SJSA1 (cell line): Measurements from ENCODE around the gene CAPN3. TPM values are rescaled to one million over a fixed set of nuclear protein-coding genes. Genes with fewer than 3 reads are reported as not detected.

Source experiments
- DNase-seq, 2 experiments: peaks; one replicate each; pipeline ENCODE4 v3.0.0-alpha.2; 2015 to 2020; ENCODE audit warnings: low spot score in 2 of 2, low read depth in 1 of 2
- H3K27ac ChIP-seq: fragments of 250-450 bp; sonication (Bioruptor Pico); 2 replicates; pipeline ENCODE4 v1.5.1; 2020; ENCODE audit warnings: mild to moderate bottlenecking, moderate library complexity
- H3K27me3 ChIP-seq: fragments of 250-450 bp; sonication (Bioruptor Pico); replicated peaks from 2 replicates; pipeline ENCODE4 v1.5.1; 2020; ENCODE audit warnings: mild to moderate bottlenecking, moderate library complexity
- H3K36me3 ChIP-seq: fragments of 250-450 bp; sonication (Bioruptor Pico); 2 replicates; pipeline ENCODE4 v1.5.1; 2020; ENCODE audit warnings: mild to moderate bottlenecking
- H3K4me1 ChIP-seq: fragments of 250-450 bp; sonication (Bioruptor Pico); replicated peaks from 2 replicates; pipeline ENCODE4 v1.6.1; 2021; ENCODE audit warnings: mild to moderate bottlenecking
- H3K4me3 ChIP-seq: fragments of 250-450 bp; sonication (Bioruptor Pico); 2 replicates; pipeline ENCODE4 v1.5.1; 2020; ENCODE audit warnings: mild to moderate bottlenecking
- H3K9me3 ChIP-seq: fragments of 250-450 bp; sonication (Bioruptor Pico); replicated peaks from 2 replicates; pipeline ENCODE4 v1.5.1; 2020; ENCODE audit warnings: mild to moderate bottlenecking
- total RNA-seq: library from RNA; depleted of rRNA; stranded (reverse); fragments of >200 nt; shearing (Covaris generic); gene quantifications from 2 replicates; pipeline ENCODE4 v1.2.3, GENCODE V29; 2014

The CAPN3 gene
- total RNA-seq, 1 experiment from 2014 or later = 0.11 TPM

GRCh38 chr15:42363942-42364341, 4.6 kb downstream of the CAPN3 start:
- H3K4me1 ChIP-seq = no peaks in the 10 kb centered on the region
- H3K27me3 ChIP-seq = no peaks in the 10 kb centered on the region
- H3K9me3 ChIP-seq = no peaks in the 10 kb centered on the region
- no peaks in the 10 kb centered on the region for H3K36me3 ChIP-seq
- no peak overlapping the region for H3K27ac ChIP-seq
- DNase-seq = no peak
- no peak overlapping the region for H3K4me3 ChIP-seq

DNA sequence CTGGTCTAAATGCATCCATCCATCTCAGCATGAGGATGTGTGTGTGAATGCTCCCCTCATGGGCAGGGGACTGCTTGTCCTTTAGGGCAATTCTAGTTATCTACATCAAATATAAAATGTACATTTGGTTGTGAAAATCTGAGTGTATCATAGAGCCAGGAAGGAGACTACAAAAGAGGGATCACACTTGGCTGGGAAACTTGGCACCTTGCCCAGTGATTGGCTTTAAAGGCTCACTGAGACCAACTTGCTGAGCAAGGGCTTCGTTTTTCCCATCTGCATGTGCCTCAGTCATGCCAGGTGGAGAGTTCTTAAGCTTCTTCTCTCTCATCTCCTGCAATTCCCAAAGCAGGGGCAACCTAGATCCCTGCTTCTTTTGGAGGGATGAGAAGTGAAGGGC, 5.2 kb downstream of the CAPN3 start:
- Histone ChIP-seq H3K9me3 (no peaks in the 10 kb centered on the region), H3K27me3 (no peaks in the 10 kb centered on the region), H3K4me1 (no peaks in the 10 kb centered on the region), H3K36me3 (no peaks in the 10 kb centered on the region), H3K27ac (no peak overlapping the region), H3K4me3 (no peak overlapping the region)
- DNase-seq = no peak

DNA sequence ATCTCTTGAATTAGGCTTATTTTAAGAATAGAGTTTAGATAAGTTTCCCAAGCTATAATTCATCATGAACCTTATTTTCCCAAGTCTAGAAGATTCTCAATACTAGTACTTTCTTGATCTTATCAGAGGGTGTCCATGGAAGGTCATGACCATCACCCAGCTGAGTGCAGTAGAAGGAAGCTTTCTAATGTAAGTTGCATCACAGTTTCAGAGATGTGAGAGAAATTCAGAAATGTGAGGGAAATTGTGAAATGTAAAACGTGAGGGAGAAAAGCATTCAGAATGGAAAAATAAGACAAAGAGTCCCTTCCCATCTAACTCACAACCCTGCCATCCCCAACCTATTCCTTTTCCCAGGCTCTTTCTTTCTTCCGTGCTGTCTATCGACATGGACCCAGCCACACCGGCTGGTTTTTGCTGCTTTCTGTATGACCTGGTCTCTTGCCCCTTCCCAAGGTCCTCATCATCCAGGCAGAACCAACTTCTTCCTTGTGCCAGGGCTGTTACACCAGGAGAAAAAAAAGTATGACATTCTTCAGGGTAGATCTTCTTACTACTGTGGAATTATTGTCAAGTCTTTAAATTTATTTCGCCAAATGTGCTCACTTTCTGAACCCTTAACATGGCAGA, 6.7 kb downstream of the CAPN3 start:
- no peak overlapping the region for H3K4me3 ChIP-seq
- H3K9me3 ChIP-seq = no peaks in the 10 kb centered on the region
- H3K27me3 ChIP-seq = no peaks in the 10 kb centered on the region
- H3K4me1 ChIP-seq = no peaks in the 10 kb centered on the region
- no peaks in the 10 kb centered on the region for H3K36me3 ChIP-seq
- no peak overlapping the region for H3K27ac ChIP-seq
- DNase-seq = no peak

DNA sequence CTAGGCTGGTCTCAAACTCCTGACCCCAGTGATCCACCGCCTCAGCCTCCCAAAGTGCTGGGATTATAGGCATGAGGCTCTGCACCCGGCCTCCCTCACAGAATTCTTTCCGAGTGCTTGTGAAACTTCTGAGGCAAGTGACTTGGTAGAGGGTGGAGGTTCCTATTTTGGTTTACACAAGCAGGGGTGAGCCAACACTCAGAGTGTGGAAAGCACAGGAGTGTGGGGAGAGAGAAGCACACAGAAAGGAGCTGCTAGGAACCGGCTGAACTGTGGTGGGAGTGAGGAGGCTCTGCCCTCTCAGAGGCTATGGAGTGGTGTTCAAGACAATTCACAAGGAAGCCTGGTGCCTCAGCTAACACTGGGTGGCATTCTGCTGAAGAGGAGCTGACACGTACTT, 7.7 kb downstream of the CAPN3 start:
- no peaks in the 10 kb centered on the region for H3K4me1 ChIP-seq
- no peak for DNase-seq
- no peak overlapping the region for H3K27ac ChIP-seq
- no peaks in the 10 kb centered on the region for H3K9me3 ChIP-seq
- no peaks in the 10 kb centered on the region for H3K27me3 ChIP-seq
- no peaks in the 10 kb centered on the region for H3K36me3 ChIP-seq
- H3K4me3 ChIP-seq = no peak overlapping the region

- DNase-seq = no peak
- Histone ChIP-seq H3K27me3 (no peaks in the 10 kb centered on the region), H3K27ac (no peak overlapping the region), H3K36me3 (no peaks in the 10 kb centered on the region), H3K4me3 (no peak overlapping the region), H3K9me3 (no peaks in the 10 kb centered on the region), H3K4me1 (no peaks in the 10 kb centered on the region)
These were observed 8.8 kb downstream of the CAPN3 start for GRCh38 chr15:42368096-42368495.

DNA sequence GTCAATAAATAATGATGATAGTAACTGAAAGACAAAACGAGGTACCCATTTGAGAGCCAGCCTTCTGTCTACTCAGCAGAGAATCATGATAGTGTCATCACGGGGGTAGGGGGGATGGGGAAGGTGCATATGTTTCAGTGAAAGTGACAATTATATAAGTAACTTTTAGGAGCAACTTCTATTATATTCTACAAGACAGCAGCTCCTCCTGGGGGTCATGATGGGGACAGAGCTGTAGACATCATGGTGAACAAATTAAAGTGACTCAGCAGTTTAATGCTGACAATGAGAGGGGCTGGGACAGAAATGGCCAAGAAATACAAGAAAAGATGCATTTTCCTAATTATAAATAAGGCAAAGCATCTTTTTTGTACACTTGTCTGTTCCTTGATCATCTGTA, 11.8 kb downstream of the CAPN3 start:
- H3K27ac ChIP-seq = no peak overlapping the region
- H3K27me3 ChIP-seq = no peaks in the 10 kb centered on the region
- H3K36me3 ChIP-seq = no peaks in the 10 kb centered on the region
- no peaks in the 10 kb centered on the region for H3K9me3 ChIP-seq
- H3K4me3 ChIP-seq = no peak overlapping the region
- no peak for DNase-seq
- H3K4me1 ChIP-seq = no peaks in the 10 kb centered on the region

GRCh38 chr15:42373274-42373673, 14.0 kb downstream of the CAPN3 start:
- Histone ChIP-seq H3K27ac (no peak overlapping the region), H3K9me3 (no peaks in the 10 kb centered on the region), H3K4me1 (no peaks in the 10 kb centered on the region), H3K4me3 (no peak overlapping the region), H3K36me3 (no peaks in the 10 kb centered on the region), H3K27me3 (no peaks in the 10 kb centered on the region)
- DNase-seq = no peak

GRCh38 chr15:42373936-42374335, 14.6 kb downstream of the CAPN3 start:
- Histone ChIP-seq H3K4me3 (no peak overlapping the region), H3K27ac (no peak overlapping the region), H3K4me1 (no peaks in the 10 kb centered on the region), H3K36me3 (no peaks in the 10 kb centered on the region), H3K27me3 (no peaks in the 10 kb centered on the region), H3K9me3 (no peaks in the 10 kb centered on the region)
- DNase-seq = no peak

GRCh38 chr15:42374810-42375209, 15.5 kb downstream of the CAPN3 start:
- Histone ChIP-seq H3K27ac (no peak overlapping the region), H3K9me3 (no peaks in the 10 kb centered on the region), H3K4me3 (no peak overlapping the region), H3K36me3 (no peaks in the 10 kb centered on the region), H3K27me3 (no peaks in the 10 kb centered on the region), H3K4me1 (no peaks in the 10 kb centered on the region)
- DNase-seq = no peak

DNA sequence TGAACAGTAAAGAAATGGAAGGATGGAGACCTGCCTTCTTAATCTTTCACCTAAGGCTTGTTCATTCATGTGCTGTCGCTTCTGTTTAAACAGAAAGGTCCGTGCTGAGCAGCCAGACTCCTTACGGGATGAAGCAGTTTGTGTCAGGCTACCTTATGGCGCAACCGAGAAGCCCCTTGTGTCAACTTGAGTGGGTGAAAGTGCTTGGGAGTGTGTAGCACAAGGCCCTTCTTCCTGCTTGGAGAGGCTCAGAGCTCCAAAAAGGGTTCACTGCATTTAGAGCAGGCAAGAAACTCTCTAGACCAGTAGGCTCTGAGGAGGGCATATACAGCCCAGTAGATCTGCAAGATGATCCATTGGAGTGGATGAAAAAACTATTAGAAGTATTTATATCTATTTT, 16.0 kb downstream of the CAPN3 start:
- H3K4me1 ChIP-seq = no peaks in the 10 kb centered on the region
- no peak overlapping the region for H3K4me3 ChIP-seq
- no peaks in the 10 kb centered on the region for H3K27me3 ChIP-seq
- H3K9me3 ChIP-seq = no peaks in the 10 kb centered on the region
- no peaks in the 10 kb centered on the region for H3K36me3 ChIP-seq
- no peak overlapping the region for H3K27ac ChIP-seq
- DNase-seq = no peak

DNA sequence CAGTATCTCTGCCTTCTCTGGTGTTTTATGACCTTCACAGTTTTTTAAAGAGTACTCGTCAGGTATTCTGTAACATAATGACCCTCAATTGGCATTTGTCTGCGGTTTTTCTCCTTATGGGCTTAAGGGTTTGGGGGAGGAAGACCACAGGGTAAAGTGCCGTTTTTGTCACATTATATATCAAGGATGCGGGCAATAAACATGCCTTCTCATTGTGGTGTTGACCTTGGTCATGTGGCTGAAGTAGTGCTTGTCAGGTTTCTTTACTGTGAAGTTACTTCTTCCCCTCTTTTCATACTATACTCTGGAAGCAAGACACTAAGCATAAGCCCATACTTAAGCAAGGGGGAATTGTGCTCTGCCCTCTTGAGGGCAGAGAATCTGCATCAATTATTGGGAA, 16.6 kb downstream of the CAPN3 start:
- H3K9me3 ChIP-seq = no peaks in the 10 kb centered on the region
- no peak overlapping the region for H3K4me3 ChIP-seq
- H3K4me1 ChIP-seq = no peaks in the 10 kb centered on the region
- no peak for DNase-seq
- H3K36me3 ChIP-seq = no peaks in the 10 kb centered on the region
- H3K27ac ChIP-seq = no peak overlapping the region
- H3K27me3 ChIP-seq = no peaks in the 10 kb centered on the region

DNA sequence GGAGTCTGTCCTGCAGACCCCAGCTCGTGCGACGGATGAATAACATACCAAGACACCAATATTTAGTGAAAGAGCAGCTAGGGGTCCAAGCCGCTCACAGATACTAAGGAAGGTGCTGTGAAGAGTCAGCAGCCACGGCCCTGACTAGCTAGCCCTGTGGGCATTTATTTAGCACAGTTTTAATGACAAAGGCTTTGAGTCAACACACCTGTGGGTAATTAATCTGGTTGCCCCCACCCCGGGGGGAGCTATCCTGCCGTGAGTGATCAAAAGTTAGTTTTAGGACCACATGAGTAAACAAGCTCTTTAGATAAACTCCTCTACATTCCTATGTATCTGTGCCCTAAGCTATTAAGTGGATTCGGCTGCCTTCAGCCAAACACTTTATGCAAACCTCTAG, 18.7 kb downstream of the CAPN3 start:
- Histone ChIP-seq H3K9me3 (no peaks in the 10 kb centered on the region), H3K4me3 (no peak overlapping the region), H3K27me3 (no peaks in the 10 kb centered on the region), H3K27ac (no peak overlapping the region), H3K4me1 (no peaks in the 10 kb centered on the region), H3K36me3 (no peaks in the 10 kb centered on the region)
- DNase-seq = no peak

DNA sequence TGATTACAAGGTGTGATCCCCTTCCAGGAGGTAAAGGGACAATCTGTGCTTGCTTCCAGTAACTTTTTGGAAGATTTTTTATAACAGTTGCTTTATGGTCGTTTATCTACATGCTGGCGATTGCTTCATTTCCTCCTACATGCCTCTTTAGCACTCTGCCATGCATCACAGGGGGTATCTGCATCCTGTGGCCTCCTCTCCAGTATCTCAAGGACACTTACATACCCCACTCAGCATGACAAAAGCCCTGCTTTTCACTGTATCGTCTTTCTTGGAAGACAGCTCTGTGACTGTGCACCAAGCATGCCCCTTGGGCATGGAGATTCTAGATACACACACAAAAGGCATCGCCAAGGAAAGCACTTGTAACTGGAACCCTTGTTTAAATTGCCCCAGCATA, 25.3 kb downstream of the CAPN3 start:
- H3K9me3 ChIP-seq = no peaks in the 10 kb centered on the region
- no peaks in the 10 kb centered on the region for H3K36me3 ChIP-seq
- 0 out of 2 replicates have a peak, but pooled peaks cover 3% of the 10 kb centered on the region for H3K4me1 ChIP-seq
- H3K27me3 ChIP-seq = no peaks in the 10 kb centered on the region
- no peak overlapping the region for H3K4me3 ChIP-seq
- no peak for DNase-seq
- no peak overlapping the region for H3K27ac ChIP-seq

GRCh38 chr15:42385206-42385979, 26.1 kb downstream of the CAPN3 start:
- Histone ChIP-seq H3K27me3 (no peaks in the 10 kb centered on the region), H3K4me3 (no peak overlapping the region), H3K9me3 (no peaks in the 10 kb centered on the region), H3K27ac (no peak overlapping the region), H3K4me1 (0 out of 2 replicates have a peak, but pooled peaks cover 3% of the 10 kb centered on the region), H3K36me3 (no peaks in the 10 kb centered on the region)
- DNase-seq = peak in 1 of 2 experiments; percentile 17
